Upper lobe of left lung (tissue), 6 donors: ENCODE measurements around the gene CNN1. TPM values are rescaled to one million over a fixed set of nuclear protein-coding genes. Genes with fewer than 3 reads are reported as not detected.

Experiments used
- ATAC-seq, 2 donors: fragments of 200-7000 bp; cut with Tn5 transposase; one replicate each; pipeline ENCODE4 v1.9.1; 2022; ENCODE audit warnings: mild to moderate bottlenecking in 2 of 2, moderate library complexity in 2 of 2; ENCODE audit not compliant: low FRiP score in 2 of 2
- DNase-seq, 2 donors: peaks; one replicate each; pipeline ENCODE4 v3.0.0-alpha.2; 2019 to 2020
- H3K27ac ChIP-seq, 4 donors: fragments of 200-600 bp; sonication (generic); one replicate each; pipeline ENCODE4 v1.5.1; 2016 to 2019
- H3K27me3 ChIP-seq, 4 donors: fragments of 200-600 bp; sonication (generic); one replicate each; pipeline ENCODE4 v1.5.1; 2017 to 2019
- H3K36me3 ChIP-seq, 4 donors: fragments of 200-600 bp; sonication (generic); one replicate each; pipeline ENCODE4 v1.5.1; 2016 to 2019
- H3K4me1 ChIP-seq, 4 donors: fragments of 200-600 bp; sonication (generic); one replicate each; pipeline ENCODE4 v1.5.1; 2018 to 2019
- H3K4me3 ChIP-seq, 4 donors: fragments of 200-600 bp; sonication (generic); one replicate each; pipeline ENCODE4 v1.5.1; 2017 to 2019; ENCODE audit warnings: mild to moderate bottlenecking in 2 of 4, moderate library complexity in 1 of 4
- H3K9me3 ChIP-seq, 4 donors: fragments of 200-600 bp; sonication (generic); one replicate each; pipeline ENCODE4 v1.5.1; 2018 to 2019
- EP300 ChIP-seq, 4 donors: sonication (generic); formaldehyde crosslinking; IDR thresholded peaks; one replicate each; pipeline ENCODE4 v1.5.1; 2017; ENCODE audit warnings: antibody characterized with exemption in 4 of 4, control low read depth in 2 of 4
- POLR2A ChIP-seq, 4 donors: fragments of 450-650 bp; IDR thresholded peaks; one replicate each; pipeline ENCODE4 v1.5.1; 2016 to 2017; ENCODE audit warnings: antibody characterized with exemption in 4 of 4, mild to moderate bottlenecking in 2 of 4
- POLR2AphosphoS5 ChIP-seq, 2 donors: sonication (generic); formaldehyde crosslinking; IDR thresholded peaks; one replicate each; pipeline ENCODE4 v1.5.1; 2017; ENCODE audit warnings: antibody characterized with exemption in 2 of 2
- WGBS, 2 donors: methylation state at CpG; one replicate each; pipeline ENCODE4 v1.1.5; 2017 to 2018; 5-methylcytosine and 5-hydroxymethylcytosine counted together
- total RNA-seq, 6 donors: library from RNA; depleted of rRNA in 4 of 6; stranded (reverse); fragments of >200 nt in 4 of 6; gene quantifications; one replicate each; pipeline versions ENCODE4 v1.1.0 to v1.2.1, GENCODE V29; 2016 to 2021
- TF ChIP-seq, protein P1 (sequence below), 6 experiments: fragments of 450-650 bp in 4 of 6; fragments of 200-600 bp in 2 of 6; sonication (generic) in 2 of 6; IDR thresholded peaks; one replicate each; pipeline ENCODE4 v1.5.1; 2016 to 2019; ENCODE audit warnings: antibody characterized with exemption in 6 of 6
- donor health status: DM: no; HTN: no; CAD: no; lungs with moderate emphysema.
- donor health status: DM: no; HTN: yes; CAD: no; lungs with severe emphysema.

Gene CNN1
- total RNA-seq, 6 donors from 2014 or later = 3.1 to 47.9 (median 20.7) TPM

GRCh38 chr19:11549386-11549953 lies 10.8 kb downstream of the CNN1 start:
- TF ChIP-seq POLR2A (IDR thresholded peaks at IDR 0.05) (no peak), EP300 (IDR thresholded peaks at IDR 0.05) (no peak), POLR2AphosphoS5 (IDR thresholded peaks at IDR 0.05) (no peak)
- TF ChIP-seq, protein P1, sequence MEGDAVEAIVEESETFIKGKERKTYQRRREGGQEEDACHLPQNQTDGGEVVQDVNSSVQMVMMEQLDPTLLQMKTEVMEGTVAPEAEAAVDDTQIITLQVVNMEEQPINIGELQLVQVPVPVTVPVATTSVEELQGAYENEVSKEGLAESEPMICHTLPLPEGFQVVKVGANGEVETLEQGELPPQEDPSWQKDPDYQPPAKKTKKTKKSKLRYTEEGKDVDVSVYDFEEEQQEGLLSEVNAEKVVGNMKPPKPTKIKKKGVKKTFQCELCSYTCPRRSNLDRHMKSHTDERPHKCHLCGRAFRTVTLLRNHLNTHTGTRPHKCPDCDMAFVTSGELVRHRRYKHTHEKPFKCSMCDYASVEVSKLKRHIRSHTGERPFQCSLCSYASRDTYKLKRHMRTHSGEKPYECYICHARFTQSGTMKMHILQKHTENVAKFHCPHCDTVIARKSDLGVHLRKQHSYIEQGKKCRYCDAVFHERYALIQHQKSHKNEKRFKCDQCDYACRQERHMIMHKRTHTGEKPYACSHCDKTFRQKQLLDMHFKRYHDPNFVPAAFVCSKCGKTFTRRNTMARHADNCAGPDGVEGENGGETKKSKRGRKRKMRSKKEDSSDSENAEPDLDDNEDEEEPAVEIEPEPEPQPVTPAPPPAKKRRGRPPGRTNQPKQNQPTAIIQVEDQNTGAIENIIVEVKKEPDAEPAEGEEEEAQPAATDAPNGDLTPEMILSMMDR (IDR thresholded peaks at IDR 0.05) = no peak
- Histone ChIP-seq H3K4me3 (no peak overlapping the region), H3K4me1 (no peaks in the 10 kb centered on the region), H3K9me3 (no peaks in the 10 kb centered on the region), H3K27me3 (no peaks in the 10 kb centered on the region), H3K27ac (no peak overlapping the region), H3K36me3 (peaks cover 7 to 30% (median 23%) of the 10 kb centered on the region in 4 donors)
- 90 to 94% methylated on average over 13 to 22 of the region's 24 CpGs for WGBS, 2 donors
- DNase-seq (peak in 1 of 2 donors; percentile 74), ATAC-seq (no peak)

DNA sequence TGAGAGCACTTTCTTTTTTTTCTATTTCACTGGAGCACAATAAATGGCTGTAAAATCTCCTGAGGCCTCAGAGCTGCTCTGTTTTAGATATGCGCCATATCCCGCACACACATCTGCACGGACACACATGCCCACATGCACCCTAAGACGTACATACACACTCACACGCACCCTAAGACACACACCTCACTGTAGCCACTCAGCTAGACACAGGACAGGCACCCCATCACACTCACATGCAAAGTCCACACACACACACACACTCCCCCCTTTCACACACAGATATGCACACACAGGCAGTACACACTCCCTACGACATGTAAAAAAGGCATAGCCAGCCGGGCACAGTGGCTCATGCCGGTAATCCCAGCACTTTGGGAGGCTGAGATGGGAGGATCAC lies 11.6 kb downstream of the CNN1 start:
- H3K36me3 ChIP-seq = peaks cover 7 to 38% (median 26%) of the 10 kb centered on the region in 4 donors
- WGBS, 2 donors = 92 to 95% methylated on average over 8 of the region's 8 CpGs
- no peaks in the 10 kb centered on the region for H3K4me1 ChIP-seq
- H3K27me3 ChIP-seq = no peaks in the 10 kb centered on the region
- H3K9me3 ChIP-seq = no peaks in the 10 kb centered on the region
- H3K4me3 ChIP-seq = no peak overlapping the region
- TF ChIP-seq EP300 (IDR thresholded peaks at IDR 0.05) = no peak
- no peak for TF ChIP-seq POLR2AphosphoS5 (IDR thresholded peaks at IDR 0.05)
- TF ChIP-seq POLR2A (IDR thresholded peaks at IDR 0.05) = no peak
- TF ChIP-seq, protein P1 (IDR thresholded peaks at IDR 0.05) = no peak
- H3K27ac ChIP-seq = no peak overlapping the region
- ATAC-seq = no peak
- no peak for DNase-seq

DNA sequence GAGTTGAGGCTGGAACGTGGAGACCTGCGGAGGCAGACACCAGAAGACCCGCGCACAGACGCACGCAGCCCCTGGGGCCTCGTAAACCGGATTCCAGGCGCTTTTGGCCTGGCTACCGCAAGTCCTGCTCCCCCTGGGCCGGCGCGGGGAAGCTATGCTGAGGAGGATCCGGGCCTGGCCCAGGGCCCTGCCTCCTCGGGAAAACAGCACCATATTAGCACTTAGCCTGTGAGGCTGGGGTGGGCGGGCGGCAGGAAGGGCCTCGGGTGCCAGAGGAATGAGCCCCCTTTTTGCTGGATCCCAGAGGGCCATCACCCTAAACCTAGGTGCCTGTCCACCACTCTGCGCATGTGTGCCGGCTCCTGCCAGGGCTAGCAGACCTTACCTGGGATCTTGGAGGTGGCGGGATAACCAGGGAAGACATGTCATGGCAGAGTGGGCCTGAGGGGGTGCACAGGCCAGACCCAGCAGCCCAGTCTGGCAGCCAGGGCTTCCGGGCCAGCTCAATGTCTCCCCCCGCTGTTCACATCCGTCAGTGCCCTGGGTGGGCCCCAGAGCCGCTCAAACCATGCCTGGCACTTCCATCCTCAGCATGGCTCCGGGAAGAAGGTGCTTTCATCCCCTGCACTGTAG lies 13.1 kb downstream of the CNN1 start:
- DNase-seq (peak in 1 of 2 donors; percentile 77), ATAC-seq (peak; percentile 2 to 67)
- Histone ChIP-seq H3K4me3 (no peak overlapping the region), H3K36me3 (peaks cover 7 to 42% (median 30%) of the 10 kb centered on the region in 4 donors), H3K27ac (no peak overlapping the region), H3K4me1 (peaks cover 0 to under 1% (median 0%) of the 10 kb centered on the region in 4 donors), H3K9me3 (no peaks in the 10 kb centered on the region), H3K27me3 (no peaks in the 10 kb centered on the region)
- no peak for TF ChIP-seq EP300 (IDR thresholded peaks at IDR 0.05)
- no peak for TF ChIP-seq POLR2AphosphoS5 (IDR thresholded peaks at IDR 0.05)
- TF ChIP-seq, protein P1 (IDR thresholded peaks at IDR 0.05) = peak in 1 of 6 experiments; percentile 5
- no peak for TF ChIP-seq POLR2A (IDR thresholded peaks at IDR 0.05)
- WGBS, 2 donors = 78 to 93% methylated on average over 4 to 25 of the region's 26 CpGs

GRCh38 chr19:11552666-11553372 lies 14.2 kb downstream of the CNN1 start:
- Histone ChIP-seq H3K27ac (no peak overlapping the region), H3K4me3 (no peak overlapping the region), H3K4me1 (peaks cover 2 to 9% (median 6%) of the 10 kb centered on the region in 4 donors), H3K27me3 (no peaks in the 10 kb centered on the region), H3K36me3 (peaks cover 7 to 42% (median 30%) of the 10 kb centered on the region in 4 donors), H3K9me3 (no peaks in the 10 kb centered on the region)
- 79 to 86% methylated on average over 13 to 18 of the region's 20 CpGs for whole genome bisulfite sequencing, 2 donors
- no peak for DNase-seq
- ATAC-seq = no peak
- no peak for TF ChIP-seq POLR2A (IDR thresholded peaks at IDR 0.05)

- no peaks in the 10 kb centered on the region for H3K9me3 ChIP-seq
- no peak overlapping the region for H3K4me3 ChIP-seq
- peaks cover 7 to 42% (median 30%) of the 10 kb centered on the region in 4 donors for H3K36me3 ChIP-seq
- DNase-seq = no peak
- ATAC-seq = no peak
- 73 to 89% methylated on average over 6 to 12 of the region's 12 CpGs for WGBS, 2 donors
- no peak overlapping the region for H3K27ac ChIP-seq
- no peak for TF ChIP-seq EP300 (IDR thresholded peaks at IDR 0.05)
- TF ChIP-seq POLR2AphosphoS5 (IDR thresholded peaks at IDR 0.05) = no peak
- TF ChIP-seq, protein P1 (IDR thresholded peaks at IDR 0.05) = no peak
- no peak for TF ChIP-seq POLR2A (IDR thresholded peaks at IDR 0.05)
- H3K4me1 ChIP-seq = peaks cover 11 to 15% (median 13%) of the 10 kb centered on the region in 4 donors
- no peaks in the 10 kb centered on the region for H3K27me3 ChIP-seq
These were observed 15.5 kb downstream of the CNN1 start for GRCh38 chr19:11554160-11554559.
